Lower lobe of right lung (tissue), 2 donors: ENCODE measurements around the gene FHIT. TPM values are rescaled to one million over a fixed set of nuclear protein-coding genes. Genes with fewer than 3 reads are reported as not detected.

ENCODE experiments used
- ATAC-seq, 2 donors: fragments of 200-7000 bp; cut with Tn5 transposase; one replicate each; pipeline ENCODE4 v1.9.1; 2020 to 2022; ENCODE audit warnings: mild to moderate bottlenecking in 2 of 2, moderate library complexity in 2 of 2
- DNase-seq: peaks from one replicate; pipeline ENCODE4 v3.0.0-alpha.2; 2020
- H3K27ac ChIP-seq: fragments of 200-600 bp; one replicate; pipeline ENCODE4 v1.8.0; 2022
- H3K27me3 ChIP-seq: fragments of 200-600 bp; one replicate; pipeline ENCODE4 v1.8.0; 2022; ENCODE audit warnings: low read depth
- H3K36me3 ChIP-seq: fragments of 200-600 bp; one replicate; pipeline ENCODE4 v1.8.0; 2022; ENCODE audit warnings: mild to moderate bottlenecking
- H3K4me1 ChIP-seq: fragments of 200-600 bp; one replicate; pipeline ENCODE4 v1.8.0; 2022
- H3K4me3 ChIP-seq: fragments of 200-600 bp; one replicate; pipeline ENCODE4 v1.8.0; 2022; ENCODE audit warnings: mild to moderate bottlenecking
- H3K9me3 ChIP-seq: fragments of 200-600 bp; one replicate; pipeline ENCODE4 v1.8.0; 2022
- CTCF ChIP-seq: fragments of 200-600 bp; IDR thresholded peaks from one replicate; pipeline ENCODE4 v1.8.0; 2022; ENCODE audit warnings: antibody characterized with exemption, mild to moderate bottlenecking
- intact Hi-C: fragments of 100-400 bp; cut with DNase I; formaldehyde crosslinking; loops from one replicate; pipeline ENCODE4 v1.11.0; 2022
- total RNA-seq: library from RNA; stranded (reverse); fragmentation: NEBNext Ultra II Directional; extraction: Animal tissue kit (Norgen Biotek cat#: 25700); gene quantifications from one replicate; pipeline ENCODE4 v1.2.1, GENCODE V29; 2021
- donor health status: DM: no; HTN: yes; CAD: no; lungs with severe emphysema.

Gene FHIT
- total RNA-seq, 1 donor from 2014 or later, result 10.3 TPM

DNA sequence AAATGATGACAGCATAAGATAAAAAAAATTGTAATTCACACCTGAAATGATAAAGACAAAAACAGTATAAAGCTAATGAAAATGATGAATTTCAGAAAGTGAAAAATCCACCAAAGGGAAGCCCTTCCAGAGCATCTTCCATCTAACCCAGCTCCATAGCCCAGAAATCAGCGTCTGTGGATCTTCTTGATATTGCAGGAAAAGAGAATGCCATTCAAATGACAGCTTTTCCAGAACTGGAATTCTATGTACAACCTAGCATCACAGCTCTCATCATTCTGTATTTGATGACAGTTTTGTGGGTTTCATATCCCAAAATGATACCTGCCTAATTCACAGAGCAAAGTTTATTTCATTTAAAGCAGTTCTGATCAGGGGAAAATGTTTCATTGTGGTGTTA, 267.3 kb downstream of the FHIT start:
- intact Hi-C loops, result no loop called here
- Histone ChIP-seq H3K9me3 (peaks cover 7% of the 10 kb centered on the region), H3K36me3 (no peaks in the 10 kb centered on the region), H3K4me3 (no peak overlapping the region), H3K27me3 (no peaks in the 10 kb centered on the region), H3K27ac (no peak overlapping the region), H3K4me1 (no peaks in the 10 kb centered on the region)
- no peak for TF ChIP-seq CTCF
- ATAC-seq (no peak), DNase-seq (no peak)

DNA sequence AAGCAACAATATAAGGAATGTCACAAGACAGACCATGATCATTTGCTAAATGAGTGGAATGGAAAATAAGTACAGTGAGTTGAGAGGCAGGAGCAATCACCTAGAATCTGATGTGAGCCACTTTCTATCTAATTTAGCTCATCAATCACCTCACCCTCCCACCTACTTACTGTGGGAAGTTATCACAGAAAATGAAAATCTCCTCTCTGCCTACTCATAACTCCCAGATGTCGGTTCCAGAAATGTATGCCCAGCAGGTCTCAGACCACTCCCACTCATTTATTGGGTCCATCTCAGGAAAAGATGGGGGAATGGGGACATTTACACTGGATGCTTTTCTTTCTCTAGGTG, 270.9 kb downstream of the FHIT start:
- ATAC-seq, result no peak
- intact Hi-C loops, result no loop called here
- H3K4me1 ChIP-seq, result no peaks in the 10 kb centered on the region
- H3K27ac ChIP-seq, result no peak overlapping the region
- no peak for TF ChIP-seq CTCF
- peaks cover 7% of the 10 kb centered on the region for H3K9me3 ChIP-seq
- no peaks in the 10 kb centered on the region for H3K36me3 ChIP-seq
- no peak overlapping the region for H3K4me3 ChIP-seq
- no peak for DNase-seq
- no peaks in the 10 kb centered on the region for H3K27me3 ChIP-seq

- intact Hi-C loops, result no loop called here
- Histone ChIP-seq H3K27me3 (no peaks in the 10 kb centered on the region), H3K4me1 (no peaks in the 10 kb centered on the region), H3K4me3 (no peak overlapping the region), H3K27ac (no peak overlapping the region), H3K36me3 (no peaks in the 10 kb centered on the region), H3K9me3 (peaks cover 7% of the 10 kb centered on the region)
- ATAC-seq, result no peak
- TF ChIP-seq CTCF, result no peak
- DNase-seq, result no peak
These were observed 271.6 kb downstream of the FHIT start for GRCh38 chr3:60979461-60980341.

DNA sequence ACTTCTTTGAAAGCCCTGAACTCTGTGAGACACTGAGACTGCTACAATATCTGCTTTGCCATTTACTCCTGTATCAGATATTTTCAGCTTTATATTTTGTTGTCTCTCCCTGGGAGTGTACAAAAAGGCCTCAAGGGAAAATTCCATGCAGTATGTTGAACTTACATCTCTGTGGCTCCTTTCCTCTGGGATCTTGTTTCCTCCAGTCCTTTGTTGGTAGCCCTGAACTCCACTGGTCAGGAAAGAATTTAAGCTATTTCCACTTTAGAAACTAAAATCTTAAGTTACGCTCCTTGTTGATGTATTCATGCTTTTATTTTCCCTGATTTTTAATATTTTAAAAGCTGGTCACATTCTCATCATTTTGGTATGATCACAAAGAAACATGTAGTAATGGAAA, 277.9 kb downstream of the FHIT start:
- no peak for ATAC-seq

GRCh38 chr3:60972599-60972998, 278.7 kb downstream of the FHIT start:
- Histone ChIP-seq H3K9me3 (peaks cover 23% of the 10 kb centered on the region), H3K27ac (no peak overlapping the region), H3K4me1 (no peaks in the 10 kb centered on the region), H3K36me3 (no peaks in the 10 kb centered on the region), H3K27me3 (no peaks in the 10 kb centered on the region), H3K4me3 (no peak overlapping the region)
- TF ChIP-seq CTCF, result no peak
- no peak for ATAC-seq
- DNase-seq, result no peak
- intact Hi-C loops, result no loop called here

More for the DNA sequence above, 277.9 kb downstream of the FHIT start:
- Histone ChIP-seq H3K4me3 (no peak overlapping the region), H3K4me1 (no peaks in the 10 kb centered on the region), H3K27ac (no peak overlapping the region), H3K9me3 (peaks cover 23% of the 10 kb centered on the region), H3K27me3 (no peaks in the 10 kb centered on the region), H3K36me3 (no peaks in the 10 kb centered on the region)
- intact Hi-C loops, result no loop called here
- TF ChIP-seq CTCF, result no peak
- DNase-seq, result no peak
